SU-DHL-6 (cell line): ENCODE measurements around the gene GALNT14.

Source experiments
- CTCF ChIP-seq: fragments of 200-600 bp; sonication (generic); IDR thresholded peaks from one replicate; pipeline ENCODE4 v1.5.1; 2017; ENCODE audit warnings: antibody characterized with exemption, mild to moderate bottlenecking, low read length, moderate library complexity; ENCODE audit not compliant: insufficient read depth, poor library complexity, severe bottlenecking
- EZH2phosphoT487 ChIP-seq: fragments of 200-600 bp; sonication (generic), shearing (Covaris generic); conservative IDR thresholded peaks from 2 replicates; pipeline ENCODE4 v1.6.1; 2018; ENCODE audit warnings: mild to moderate bottlenecking, antibody characterized with exemption, low read length, moderate library complexity, mixed read lengths

- no peak for TF ChIP-seq CTCF
- TF ChIP-seq EZH2phosphoT487, result no peak
Observed at GRCh38 chr2:31037058-31037457, 101.2 kb downstream of the GALNT14 start.
